HG03520 (cell line): Measurements from ENCODE around the gene PRKACB.

Source experiments
- ATAC-seq: cut with Tn5 transposase; IDR thresholded peaks from one replicate; pipeline ENCODE4 v1.9.1; 2021; ENCODE audit warnings: mild to moderate bottlenecking, moderate library complexity; ENCODE audit not compliant: unreplicated experiment

Gene PRKACB

GRCh38 chr1:84155517-84155916 is 11.4 kb downstream of the PRKACB start:
- ATAC-seq: no peak

- ATAC-seq: no peak
Observed at GRCh38 chr1:84156210-84156621, 12.1 kb downstream of the PRKACB start.

- ATAC-seq: no peak
Observed at GRCh38 chr1:84159533-84160240, 15.6 kb downstream of the PRKACB start.

- no peak for ATAC-seq
Observed at GRCh38 chr1:84162295-84162694, 18.2 kb downstream of the PRKACB start.

DNA sequence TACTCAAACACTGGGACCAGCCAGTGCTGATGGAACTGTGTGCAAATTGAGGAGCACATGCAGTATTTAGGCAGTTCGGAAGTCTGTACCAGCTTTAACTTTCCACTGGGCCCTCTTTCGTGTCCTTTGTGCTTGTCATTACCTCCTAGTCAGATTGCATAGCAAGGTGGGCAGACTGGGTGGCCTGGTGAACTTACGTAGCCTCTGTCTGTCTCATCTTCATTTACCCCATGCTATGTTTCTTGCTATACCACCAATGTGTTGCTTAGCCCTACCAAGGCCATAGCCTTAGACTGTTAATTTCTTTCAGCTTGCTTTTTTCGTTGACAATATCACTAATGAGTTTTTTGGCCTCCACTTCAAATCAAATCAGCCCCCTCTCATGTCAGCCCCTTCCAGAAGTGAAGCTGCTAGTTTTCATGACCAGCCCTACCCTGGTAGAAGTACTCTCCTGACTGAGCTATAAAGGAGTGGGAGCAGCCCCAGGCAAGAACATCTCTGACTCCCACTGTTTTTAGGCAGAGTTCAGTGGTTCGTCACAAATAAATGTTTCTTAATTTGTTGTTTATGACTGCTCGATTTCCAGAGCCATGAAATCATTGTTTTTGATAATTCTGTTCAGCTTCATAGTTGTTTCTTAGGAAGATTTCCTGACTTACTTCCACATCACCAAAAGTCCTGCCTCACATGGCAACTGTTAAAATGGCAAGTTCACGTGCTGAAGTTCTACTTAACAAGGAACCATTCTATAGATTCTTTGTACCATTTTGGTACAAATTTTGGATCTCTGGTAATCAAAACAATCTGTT is 19.3 kb downstream of the PRKACB start:
- ATAC-seq: no peak

DNA sequence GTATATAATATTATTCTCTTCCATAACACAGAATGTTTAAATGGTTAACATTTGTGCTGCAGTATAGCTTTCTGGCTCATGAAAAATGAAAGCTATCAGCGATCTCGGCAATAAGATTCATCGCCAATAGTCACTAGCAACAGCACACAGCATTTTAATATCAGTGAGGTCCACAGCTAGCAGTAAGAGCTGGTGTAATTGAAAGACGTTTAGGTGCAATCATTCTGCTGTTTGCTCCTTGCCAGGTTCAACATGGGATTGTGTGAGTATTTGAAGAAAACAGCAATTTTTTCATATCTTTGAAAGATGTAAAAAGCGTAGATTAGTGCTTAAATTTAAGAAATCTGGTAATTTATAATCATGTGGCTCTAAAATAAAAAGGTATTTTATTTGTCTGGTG is 20.1 kb downstream of the PRKACB start:
- ATAC-seq: no peak

GRCh38 chr1:84164567-84165021 is 20.5 kb downstream of the PRKACB start:
- ATAC-seq: no peak

- ATAC-seq: no peak
Observed at GRCh38 chr1:84165601-84166000, 21.5 kb downstream of the PRKACB start.

- ATAC-seq: peak; percentile 81
Observed at GRCh38 chr1:84166797-84167196, 22.7 kb downstream of the PRKACB start.

GRCh38 chr1:84168783-84169182 is 24.7 kb downstream of the PRKACB start:
- no peak for ATAC-seq

- no peak for ATAC-seq
Observed at GRCh38 chr1:84170171-84170570, 26.1 kb downstream of the PRKACB start.

DNA sequence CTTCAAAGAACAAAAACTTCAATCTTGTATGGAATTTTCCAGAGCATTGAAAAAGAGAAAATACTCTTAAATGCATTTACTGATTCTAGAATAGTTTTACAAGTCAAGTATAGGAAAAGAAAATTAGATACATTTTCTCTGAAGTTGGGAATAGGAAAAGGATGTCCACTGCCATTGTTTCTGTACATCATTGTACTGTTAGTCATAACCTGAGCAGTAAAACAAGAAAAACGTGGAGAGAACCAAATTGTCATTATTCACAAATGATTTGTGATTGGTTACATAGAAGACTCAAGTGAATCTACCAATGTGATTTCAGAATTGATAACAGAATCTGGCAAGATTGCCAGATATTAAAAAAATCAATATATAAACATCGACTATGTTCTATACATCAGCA is 27.4 kb downstream of the PRKACB start:
- ATAC-seq: no peak

GRCh38 chr1:84174051-84174556 is 30.0 kb downstream of the PRKACB start:
- no peak for ATAC-seq

DNA sequence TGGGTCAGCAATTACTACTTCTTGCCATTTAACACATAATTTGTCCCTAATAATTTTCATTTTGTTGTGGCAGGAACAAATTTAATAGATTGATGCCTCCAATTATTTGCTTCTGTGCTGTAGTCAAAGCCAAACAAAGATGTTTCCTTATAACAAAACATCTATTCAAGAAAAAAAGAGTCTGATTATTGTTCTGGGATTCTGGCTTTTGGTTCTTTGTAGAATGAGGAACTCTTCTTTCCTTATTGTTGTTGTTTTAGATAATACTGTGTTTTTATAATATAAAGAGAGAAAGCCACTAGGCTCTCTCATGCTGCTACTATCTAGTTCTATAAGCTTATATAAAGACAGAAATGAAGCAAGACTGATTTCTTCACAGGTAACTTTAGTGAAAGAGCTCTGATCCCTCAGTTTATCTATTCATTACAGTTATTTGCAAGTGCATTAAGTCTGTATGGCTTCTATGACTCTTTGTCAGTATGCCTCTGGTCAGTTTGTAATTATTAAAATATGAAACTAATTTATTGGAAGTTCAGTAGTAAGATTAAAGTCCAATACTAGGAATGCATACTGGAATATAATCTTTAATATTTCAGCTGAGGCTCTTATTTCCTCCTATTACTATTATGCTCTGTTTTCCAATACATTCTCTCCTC is 37.4 kb downstream of the PRKACB start:
- no peak for ATAC-seq

- no peak for ATAC-seq
Observed at GRCh38 chr1:84190455-84190854, 46.4 kb downstream of the PRKACB start.

- ATAC-seq: no peak
Observed at GRCh38 chr1:84192681-84193080, 48.6 kb downstream of the PRKACB start.

GRCh38 chr1:84198832-84199231 is 54.8 kb downstream of the PRKACB start:
- no peak for ATAC-seq

GRCh38 chr1:84199257-84199656 is 55.2 kb downstream of the PRKACB start:
- no peak for ATAC-seq

DNA sequence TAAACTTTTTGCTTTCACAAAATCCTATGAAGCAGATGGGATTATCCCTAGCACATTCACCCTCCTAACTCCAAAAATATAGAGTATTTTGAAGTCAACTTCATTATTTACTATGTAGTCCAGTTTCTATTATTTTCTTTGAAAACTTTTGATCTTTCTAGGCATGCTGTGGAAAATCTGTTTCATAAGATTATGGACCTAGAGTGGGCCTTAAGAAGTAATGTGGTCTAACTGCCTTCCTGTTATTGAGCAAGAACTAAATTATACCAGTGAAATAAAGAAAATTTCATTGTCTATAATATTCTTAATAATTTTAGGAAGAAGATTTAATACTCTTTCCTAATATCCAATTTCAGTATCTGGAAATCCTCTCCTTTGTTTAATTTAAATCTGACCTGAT is 58.1 kb downstream of the PRKACB start:
- ATAC-seq: no peak

DNA sequence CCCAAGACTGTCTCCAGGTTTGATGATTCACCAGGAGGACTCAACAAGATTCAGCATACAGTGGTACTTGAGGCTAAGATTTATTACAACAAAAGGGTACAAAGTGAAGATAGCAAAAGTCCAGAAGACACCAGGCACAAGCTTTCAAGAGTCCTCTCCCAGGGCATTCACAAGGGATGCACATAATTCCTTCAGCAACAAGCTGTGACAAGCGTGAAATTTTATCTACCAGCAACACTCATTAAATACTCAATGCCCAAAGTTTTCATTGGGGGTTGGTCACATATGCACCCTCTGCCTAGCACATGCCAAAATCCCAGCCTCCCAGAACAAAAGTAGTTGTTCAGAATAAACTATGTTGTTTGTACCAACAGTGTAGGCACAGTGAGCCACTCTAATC is 62.3 kb downstream of the PRKACB start:
- no peak for ATAC-seq

- ATAC-seq: no peak
Observed at GRCh38 chr1:84208935-84209334, 64.9 kb downstream of the PRKACB start.
